Heart left ventricle (tissue), 16 donors: Measurements from ENCODE around the gene ORM2. TPM values are rescaled to one million over a fixed set of nuclear protein-coding genes. Genes with fewer than 3 reads are reported as not detected.

Experiments used
- ATAC-seq, 4 donors: fragments of 200-7000 bp; cut with Tn5 transposase; one replicate each; pipeline ENCODE4 v1.9.1; 2020 to 2022; ENCODE audit warnings: moderate library complexity in 4 of 4, mild to moderate bottlenecking in 3 of 4, moderate number of reproducible peaks in 1 of 4
- DNase-seq, 5 donors: peaks; one replicate each; pipeline ENCODE4 v3.0.0-alpha.2; 2020
- H3K27ac ChIP-seq, 12 donors: fragments of 200-600 bp; sonication (generic) in 4 of 12; one replicate each; pipeline versions ENCODE4 v1.5.0 to v1.8.0; 2016 to 2022; ENCODE audit warnings: mild to moderate bottlenecking in 2 of 12
- H3K27me3 ChIP-seq, 9 donors: fragments of 200-600 bp; sonication (generic) in 2 of 9; one replicate each; pipeline versions ENCODE4 v1.5.1 to v1.8.0; 2016 to 2022; ENCODE audit warnings: mild to moderate bottlenecking in 3 of 9
- H3K36me3 ChIP-seq, 9 donors: fragments of 200-600 bp; sonication (generic) in 2 of 9; one replicate each; pipeline versions ENCODE4 v1.5.0 to v1.8.0; 2018 to 2022; ENCODE audit warnings: mild to moderate bottlenecking in 2 of 9
- H3K4me1 ChIP-seq, 12 donors: fragments of 200-600 bp; sonication (generic) in 4 of 12; one replicate each; pipeline versions ENCODE4 v1.5.0 to v1.8.0; 2016 to 2022; ENCODE audit warnings: mild to moderate bottlenecking in 3 of 12
- H3K4me3 ChIP-seq, 12 donors: fragments of 200-600 bp; sonication (generic) in 4 of 12; one replicate each; pipeline versions ENCODE4 v1.5.0 to v1.8.0; 2017 to 2022; ENCODE audit warnings: mild to moderate bottlenecking in 9 of 12, moderate library complexity in 4 of 12
- H3K9me3 ChIP-seq, 12 donors: fragments of 200-600 bp; sonication (generic) in 4 of 12; one replicate each; pipeline versions ENCODE4 v1.5.0 to v1.8.0; 2016 to 2022; ENCODE audit warnings: mild to moderate bottlenecking in 1 of 12
- CTCF ChIP-seq, 12 donors: fragments of 200-600 bp; sonication (generic) in 4 of 12; IDR thresholded peaks; one replicate each; pipeline versions ENCODE4 v1.5.0 to v1.8.0; 2018 to 2022; ENCODE audit warnings: antibody characterized with exemption in 12 of 12, mild to moderate bottlenecking in 5 of 12
- POLR2A ChIP-seq, 2 donors: fragments of 450-650 bp; IDR thresholded peaks; one replicate each; pipeline ENCODE4 v1.6.1; 2017; ENCODE audit warnings: antibody characterized with exemption in 2 of 2, mild to moderate bottlenecking in 2 of 2, moderate library complexity in 2 of 2
- WGBS, 4 donors: extraction: QIAGEN DNeasy Blood & Tissue Kit in 2 of 4; methylation state at CpG; one replicate each; pipeline versions ENCODE4 v1.1.5 to v1.1.7; 2013 to 2018; 5-methylcytosine and 5-hydroxymethylcytosine counted together
- intact Hi-C, 10 donors: fragments of 100-400 bp; cut with DNase I; formaldehyde crosslinking; loops; one replicate each; pipeline versions ENCODE4 v1.11.1 to v1.14.2; 2022
- polyA plus RNA-seq, 2 donors: library from polyadenylated mRNA; stranded (reverse); fragments of 200-250 nt; gene quantifications; one replicate each; pipeline ENCODE4 v1.2.3, GENCODE V29; 2013
- total RNA-seq, 9 donors: library from RNA; depleted of rRNA in 2 of 9; stranded (reverse); fragments of >200 nt in 2 of 9; fragmentation: NEBNext Ultra II Directional in 3 of 9; extraction: Animal tissue kit (Norgen Biotek cat#: 25700) in 3 of 9; gene quantifications; one replicate each; pipeline versions ENCODE4 v1.1.0 to v1.2.4, GENCODE V29; 2016 to 2023
- donor health status: ischemic (EF 13 %, LVEDD 7.1; RV severe dilation, severe dysfunction).
- donor health status: healthy with polysubstance abuse.
- donor health status: DM: no; HTN: yes; CAD: no.
- donor health status: DM: no; HTN: no; CAD: no.
- donor health status: ischemic (EF 25% LVEDD 6.9; RV normal size, moderate dysfunction).
- donor health status: ischemic (EF 25% LVEDD 5.7; RV mildly dilated, moderate dysfunction).
- donor health status: healthy.
- donor health status: DM: yes; HTN: yes; CAD: no.
- donor health status: ischemic (EF 35%, LVEDD 5.7; RV mildly dilated, moderate dysfunction).
- donor health status: nonischemic (EF 11% LVEDD 7.7; RV severe dilation, severe dysfunction).
- donor health status: DM: yes; HTN: yes; CAD: no.
- donor health status: PGD.
- donor health status: ischemic (EF 29% LVEDD 5.4; RV normal size, mild dysfunction).
- donor health status: nonischemic (EF 23%, LVEDD 6.1; RV moderate dilation, normal function).

ORM2 gene
- total and polyA plus RNA-seq, 11 donors: 0.14 TPM; not detected in 10

- H3K4me1 ChIP-seq: peaks cover 0 to 12% (median 6%) of the 10 kb centered on the region in 12 donors
- intact Hi-C loops: no loop called here
- TF ChIP-seq CTCF (IDR thresholded peaks at IDR 0.05) (no peak), POLR2A (IDR thresholded peaks at IDR 0.05) (no peak)
- H3K4me3 ChIP-seq: no peak overlapping the region
- no peaks in the 10 kb centered on the region for H3K27me3 ChIP-seq
- DNase-seq (no peak), ATAC-seq (no peak)
- H3K36me3 ChIP-seq: peaks cover 0 to 100% (median 94%) of the 10 kb centered on the region in 9 donors
- H3K27ac ChIP-seq: no peak overlapping the region
- 82 to 85% (median 84%) methylated on average over 11 of the region's 11 CpGs for WGBS, 4 donors
- no peaks in the 10 kb centered on the region for H3K9me3 ChIP-seq
Measured at GRCh38 chr9:114346146-114346545, 16.5 kb downstream of the ORM2 start.

GRCh38 chr9:114347675-114348074 lies 18.0 kb downstream of the ORM2 start:
- Histone ChIP-seq H3K27ac (peak overlapping the region in 1 of 12 donors; percentile 78), H3K4me1 (peaks cover 0 to 20% (median 6%) of the 10 kb centered on the region in 12 donors), H3K4me3 (no peak overlapping the region), H3K27me3 (no peaks in the 10 kb centered on the region), H3K9me3 (no peaks in the 10 kb centered on the region), H3K36me3 (peaks cover 0 to 100% (median 93%) of the 10 kb centered on the region in 9 donors)
- TF ChIP-seq POLR2A (IDR thresholded peaks at IDR 0.05) (no peak), CTCF (IDR thresholded peaks at IDR 0.05) (no peak)
- intact Hi-C loops: no loop called here
- DNase-seq (no peak), ATAC-seq (no peak)
- WGBS, 4 donors: 88 to 93% (median 92%) methylated on average over 14 to 15 of the region's 15 CpGs

GRCh38 chr9:114348261-114348905 lies 18.7 kb downstream of the ORM2 start:
- H3K36me3 ChIP-seq: peaks cover 0 to 100% (median 93%) of the 10 kb centered on the region in 9 donors
- intact Hi-C loops: no loop called here
- H3K27ac ChIP-seq: peak overlapping the region in 1 of 12 donors; percentile 78
- WGBS, 4 donors: 79 to 88% (median 87%) methylated on average over 12 of the region's 12 CpGs
- DNase-seq (no peak), ATAC-seq (peak in 1 of 4 donors; percentile 18)
- H3K9me3 ChIP-seq: no peaks in the 10 kb centered on the region
- peaks cover 0 to 20% (median 6%) of the 10 kb centered on the region in 12 donors for H3K4me1 ChIP-seq
- H3K27me3 ChIP-seq: no peaks in the 10 kb centered on the region
- TF ChIP-seq CTCF (IDR thresholded peaks at IDR 0.05) (no peak), POLR2A (IDR thresholded peaks at IDR 0.05) (no peak)
- H3K4me3 ChIP-seq: no peak overlapping the region

- peaks cover 0 to 20% (median 6%) of the 10 kb centered on the region in 12 donors for H3K4me1 ChIP-seq
- no peak overlapping the region for H3K4me3 ChIP-seq
- ATAC-seq: peak; percentile 22 to 83 (median 70)
- H3K27ac ChIP-seq: peak overlapping the region in 1 of 12 donors; percentile 78
- peaks cover 0 to 100% (median 94%) of the 10 kb centered on the region in 9 donors for H3K36me3 ChIP-seq
- H3K27me3 ChIP-seq: no peaks in the 10 kb centered on the region
- intact Hi-C loops: no loop called here
- no peaks in the 10 kb centered on the region for H3K9me3 ChIP-seq
- 43 to 46% (median 46%) methylated on average over 9 of the region's 9 CpGs for WGBS, 4 donors
- no peak for TF ChIP-seq POLR2A (IDR thresholded peaks at IDR 0.05)
- TF ChIP-seq CTCF (IDR thresholded peaks at IDR 0.05): no peak
- DNase-seq: peak in 3 of 5 donors; percentile 48 to 69 (median 49)
Measured at GRCh38 chr9:114348906-114349482, 19.3 kb downstream of the ORM2 start.
